Medulla oblongata (tissue), 1 donor: Measurements from ENCODE around the gene UBE2G2.
"Not testable (repeated sequence)": the region's sequence is repeated elsewhere in the genome, so short reads cannot be mapped to it uniquely, and the experiment has no call there.

Experiments used
- DNase-seq: peaks from one replicate; pipeline ENCODE4 v3.0.0-alpha.2; 2015; ENCODE audit errors: extremely low spot score

Gene UBE2G2

GRCh38 chr21:44836666-44837471, 35.2 kb upstream of the UBE2G2 start:
- DNase-seq = peak; percentile 40

DNA sequence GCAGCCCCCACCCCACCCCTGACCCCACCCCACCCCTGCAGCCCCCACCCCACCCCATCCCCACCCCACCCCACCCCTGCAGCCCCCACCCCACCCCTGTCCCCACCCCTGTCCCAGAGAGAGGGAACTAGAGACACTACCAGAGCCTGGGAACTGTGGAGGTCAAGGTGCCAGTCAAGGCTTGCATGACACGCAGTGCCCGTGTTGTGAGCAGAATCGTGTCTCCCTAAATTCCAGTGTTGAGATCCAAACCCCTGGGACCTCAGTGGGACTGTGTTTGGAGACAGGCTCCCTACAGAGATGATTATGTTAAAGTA, 34.7 kb upstream of the UBE2G2 start:
- no peak for DNase-seq

GRCh38 chr21:44835647-44835973, 34.0 kb upstream of the UBE2G2 start:
- DNase-seq = no peak

DNA sequence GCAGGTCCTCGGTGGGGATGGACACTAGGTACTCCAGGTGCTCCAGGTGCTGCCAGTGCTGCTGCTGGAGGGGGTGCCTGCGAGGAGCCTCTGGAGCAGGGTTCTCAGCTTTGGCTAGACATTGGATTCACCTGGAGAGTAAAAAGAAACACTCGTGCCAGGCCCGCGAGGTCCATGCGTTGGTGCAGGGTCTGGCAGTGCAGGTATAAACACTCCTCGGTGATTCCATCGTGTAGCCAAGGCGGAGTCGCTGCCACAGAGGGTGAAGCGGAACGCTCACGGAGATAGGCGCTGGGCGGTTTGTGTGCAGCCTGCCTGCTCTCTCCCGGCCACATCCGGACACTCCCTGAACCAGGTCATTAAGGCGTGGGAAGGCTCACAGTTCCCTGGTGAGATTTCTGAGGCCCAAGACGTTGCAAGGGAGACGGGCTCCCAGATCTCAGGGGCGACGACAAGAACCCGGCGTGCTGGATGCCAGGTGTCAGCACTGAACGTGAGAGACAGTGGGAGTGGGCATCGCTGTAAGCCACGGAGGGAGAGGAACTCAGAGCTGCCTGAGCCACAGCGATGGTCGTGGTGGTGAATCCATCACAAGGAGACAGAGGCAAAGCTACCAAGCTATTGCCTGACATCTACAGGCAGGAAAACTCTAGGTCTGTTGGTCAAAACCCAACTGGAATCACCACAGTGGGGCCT, 33.5 kb upstream of the UBE2G2 start:
- no peak for DNase-seq

DNA sequence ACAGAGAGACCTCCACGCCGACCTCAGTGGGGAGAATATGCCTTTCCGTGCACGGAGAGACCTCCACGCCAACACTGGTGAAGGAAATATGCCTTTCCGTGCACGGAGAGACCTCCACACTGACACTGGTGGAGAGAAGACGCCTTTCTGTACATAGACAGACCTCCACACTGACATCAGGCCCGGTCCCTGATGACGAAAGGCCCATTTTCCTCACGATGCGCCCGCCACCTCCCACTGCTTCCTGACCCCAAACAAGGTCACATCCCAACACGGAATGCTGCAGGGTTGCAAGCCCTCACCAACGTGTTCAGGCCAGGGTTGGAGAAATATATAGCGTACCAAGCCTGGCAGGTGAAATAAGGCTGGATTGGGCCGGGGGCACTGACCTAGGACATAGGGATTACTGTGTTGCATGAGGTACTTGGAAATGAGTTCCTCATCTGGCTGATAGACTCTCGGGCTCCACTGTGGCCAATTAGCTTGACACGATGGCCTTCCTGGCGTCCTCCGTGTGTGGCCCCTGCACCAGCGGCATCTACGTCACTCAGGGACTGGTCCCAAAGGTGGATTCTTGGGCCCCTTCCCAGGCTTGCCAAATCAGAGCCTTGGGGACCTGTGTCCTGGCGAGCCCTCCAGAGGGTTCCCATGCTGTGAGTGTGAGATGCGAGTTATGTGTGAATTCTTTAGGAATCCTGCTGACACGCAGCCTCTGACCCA, 32.8 kb upstream of the UBE2G2 start:
- no peak for DNase-seq

DNA sequence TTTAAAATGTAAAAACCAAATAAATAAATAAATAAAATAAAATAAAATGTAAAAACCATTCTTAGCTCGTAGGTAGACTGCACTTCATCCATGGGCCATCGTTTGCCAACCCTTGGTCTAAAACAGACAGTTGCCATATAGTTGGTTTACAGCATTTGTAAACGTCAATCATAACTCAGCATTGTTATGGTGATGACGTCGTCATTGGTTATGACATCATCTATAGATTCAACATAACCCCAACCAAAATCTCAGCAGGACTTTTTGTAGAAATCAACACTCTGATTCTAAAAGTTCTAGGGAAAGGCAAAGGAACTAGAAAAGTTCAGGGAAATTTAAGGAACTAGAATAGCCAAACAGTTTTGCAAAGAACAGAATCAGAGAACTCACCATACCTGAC, 32.0 kb upstream of the UBE2G2 start:
- no peak for DNase-seq

GRCh38 chr21:44832516-44833255, 31.1 kb upstream of the UBE2G2 start:
- DNase-seq = not testable (repeated sequence)

GRCh38 chr21:44831227-44831860, 29.7 kb upstream of the UBE2G2 start:
- DNase-seq = no peak

DNA sequence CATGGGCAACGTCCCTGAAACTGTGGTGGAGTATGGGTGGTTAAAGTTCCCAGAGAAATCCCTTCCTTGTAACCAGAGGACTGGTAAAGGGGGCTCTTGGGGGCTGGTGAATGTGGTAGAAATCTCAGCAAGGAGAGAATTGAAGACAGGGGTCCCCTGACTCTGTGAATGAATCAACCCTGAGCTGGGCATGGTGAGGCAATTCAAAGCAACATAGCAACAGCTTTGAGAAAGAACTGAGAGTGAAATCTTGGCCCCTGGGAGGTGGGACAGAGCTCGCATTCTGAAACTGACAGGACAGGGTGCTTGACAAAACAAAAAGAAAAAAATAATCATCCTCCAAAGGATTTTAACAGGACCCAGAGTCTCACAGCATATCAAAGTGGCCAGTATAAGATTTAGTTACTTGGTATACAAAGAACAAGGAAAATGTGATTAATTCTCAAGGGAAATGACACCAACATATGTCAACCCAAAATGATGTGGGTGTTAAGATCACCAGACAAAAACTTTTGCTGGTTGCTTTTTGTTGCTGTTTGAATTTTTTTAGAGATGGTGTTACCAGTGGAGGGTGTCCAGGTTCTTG, 28.0 kb upstream of the UBE2G2 start:
- DNase-seq = no peak

DNA sequence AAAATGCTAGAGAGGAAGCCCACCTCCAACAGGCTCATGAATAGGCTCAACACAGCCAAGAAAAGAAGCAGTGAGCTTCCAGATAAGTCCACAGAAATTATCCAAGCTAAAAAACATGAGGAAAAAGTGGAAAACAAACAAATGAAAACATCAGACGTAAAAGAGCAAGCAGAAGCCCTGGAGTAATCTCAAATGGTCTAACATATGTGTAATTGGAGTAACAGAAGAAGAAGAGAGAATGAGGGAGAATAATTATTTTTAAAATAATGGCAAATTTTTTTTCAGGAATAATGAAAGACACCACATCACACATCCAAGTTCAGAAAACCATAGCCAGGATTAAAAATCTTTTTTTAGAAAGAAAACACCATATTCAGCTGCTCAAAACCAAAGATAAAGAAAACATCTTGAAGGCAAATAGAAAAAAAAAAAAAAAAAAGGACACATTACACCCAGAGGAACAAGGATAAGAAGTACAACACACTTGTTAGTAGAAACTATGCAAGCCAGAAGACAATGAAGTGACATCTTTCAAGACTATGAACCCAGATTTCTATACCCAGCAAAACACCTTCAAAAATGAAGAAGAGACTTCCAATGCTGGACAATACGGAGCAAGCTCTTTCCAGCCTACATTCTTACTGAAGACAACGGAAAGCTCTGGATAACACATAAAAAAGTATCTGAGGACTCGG, 26.9 kb upstream of the UBE2G2 start:
- no peak for DNase-seq

DNA sequence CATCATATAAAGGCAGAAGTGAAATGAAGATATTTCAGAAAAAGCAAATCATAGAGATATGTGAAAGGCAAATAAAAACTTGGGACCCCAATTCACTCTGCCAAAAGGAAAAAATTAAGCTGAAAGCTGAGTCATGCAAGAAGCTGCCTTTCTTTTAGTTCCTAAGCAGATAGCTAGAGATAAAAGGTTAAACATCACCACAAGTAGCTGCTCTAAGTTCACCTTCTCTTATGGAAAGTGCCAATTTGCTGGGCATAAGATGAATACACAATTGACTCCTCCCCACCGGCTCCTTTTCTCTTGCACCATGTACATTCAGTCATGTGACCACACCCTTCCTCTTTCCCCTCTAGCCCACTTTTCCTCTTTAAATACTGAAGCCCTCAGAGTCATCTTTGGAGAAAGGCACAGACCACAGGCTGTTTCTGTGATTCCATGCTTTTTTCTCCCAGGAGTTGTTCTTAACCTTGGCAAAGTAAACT, 21.6 kb upstream of the UBE2G2 start:
- no peak for DNase-seq

DNA sequence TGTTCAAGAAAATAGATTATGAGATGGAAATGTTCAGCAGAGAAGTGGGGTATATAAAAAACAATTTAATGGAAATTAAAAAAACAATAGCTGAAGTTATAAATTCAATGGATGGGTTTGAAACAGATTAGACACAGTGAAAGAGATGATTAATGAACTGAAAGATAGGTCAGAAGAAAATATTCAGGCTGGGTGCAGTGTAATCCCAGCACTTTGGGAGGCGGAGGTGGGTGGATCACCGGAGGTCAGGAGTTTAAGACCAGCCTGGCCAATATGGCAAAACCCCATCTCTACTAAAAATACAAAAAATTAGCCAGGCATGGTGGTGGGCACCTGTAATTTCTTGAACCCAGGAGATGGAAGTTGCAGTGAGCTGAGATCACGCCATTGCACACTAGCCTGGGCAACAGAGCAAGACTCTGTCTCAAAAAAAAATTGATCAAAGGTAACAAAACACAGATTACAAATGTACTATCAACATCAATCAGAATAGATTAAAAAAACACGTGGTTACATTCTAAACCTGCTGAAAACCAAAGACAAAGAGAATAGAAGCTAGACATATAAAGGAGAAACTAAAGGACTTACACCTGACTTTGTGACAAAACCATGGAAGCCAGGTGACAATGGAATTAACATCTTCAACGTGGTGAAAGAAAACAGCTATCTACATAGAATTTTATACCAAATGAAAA, 21.0 kb upstream of the UBE2G2 start:
- no peak for DNase-seq

GRCh38 chr21:44820851-44821250, 19.2 kb upstream of the UBE2G2 start:
- DNase-seq = no peak

- DNase-seq = no peak
Measured at GRCh38 chr21:44819283-44820243, 17.9 kb upstream of the UBE2G2 start.

GRCh38 chr21:44818640-44819011, 17.0 kb upstream of the UBE2G2 start:
- DNase-seq = no peak

GRCh38 chr21:44817914-44818639, 16.5 kb upstream of the UBE2G2 start, which contains the start of gene SUMO3:
Gene SUMO3 (minus strand): TSS chr21:44818062. CDS start chr21:44817968, 94 bp downstream.
- peak; percentile 83 for DNase-seq

DNA sequence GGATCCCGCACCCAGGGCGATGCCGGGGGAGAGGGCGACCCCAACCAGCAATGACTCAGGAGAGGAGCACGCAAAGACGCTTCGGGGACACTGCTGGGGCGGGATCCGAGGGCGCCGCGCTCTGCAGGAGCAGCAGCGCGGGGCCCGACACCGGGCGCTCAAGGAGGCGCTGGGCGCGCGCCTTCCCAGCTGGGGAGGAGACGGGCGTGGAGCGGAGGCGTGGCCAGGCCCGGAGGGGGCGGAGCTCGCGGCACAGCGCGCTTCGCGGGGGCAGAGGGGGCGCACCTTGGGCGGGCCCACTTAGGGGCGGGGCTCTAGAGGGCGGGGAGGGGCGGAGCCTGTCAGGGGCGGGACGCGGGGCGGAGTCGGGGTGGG, 15.9 kb upstream of the UBE2G2 start:
- peak; percentile 92 for DNase-seq
